ENCODE measurements around the gene GNAZ.

The GNAZ gene

GRCh38 chr22:23084453-23085350 lies 14.4 kb downstream of the GNAZ start:
- intact Hi-C loops (cut with DNase I), result no loop called here
- DNase-seq, result no peak

- intact Hi-C loops (cut with DNase I), result no loop called here
Measured at GRCh38 chr22:23085351-23085671, 15.0 kb downstream of the GNAZ start.

GRCh38 chr22:23085785-23086184 lies 15.5 kb downstream of the GNAZ start:
- intact Hi-C loops (cut with DNase I), result no loop called here
- no peak for DNase-seq

More at GRCh38 chr22:23085351-23085671, 15.0 kb downstream of the GNAZ start:
- DNase-seq, result no peak

- no peak for DNase-seq
- intact Hi-C loops (cut with DNase I), result no loop called here
Measured at GRCh38 chr22:23086263-23086662, 15.9 kb downstream of the GNAZ start.

- intact Hi-C loops (cut with DNase I), result no loop called here
- no peak for DNase-seq
Measured at GRCh38 chr22:23086787-23087186, 16.5 kb downstream of the GNAZ start.

- no peak for DNase-seq
- intact Hi-C loops (cut with DNase I), result no loop called here
Measured at GRCh38 chr22:23088199-23088604, 17.9 kb downstream of the GNAZ start.

GRCh38 chr22:23089010-23089409 lies 18.7 kb downstream of the GNAZ start:
- DNase-seq, result no peak
- intact Hi-C loops (cut with DNase I), result no loop called here

- intact Hi-C loops (cut with DNase I), result no loop called here
- no peak for DNase-seq
Measured at GRCh38 chr22:23089633-23090456, 19.5 kb downstream of the GNAZ start.

GRCh38 chr22:23090457-23090835 lies 20.1 kb downstream of the GNAZ start:
- intact Hi-C loops (cut with DNase I), result no loop called here
- no peak for DNase-seq

GRCh38 chr22:23091760-23092159 lies 21.4 kb downstream of the GNAZ start:
- intact Hi-C loops (cut with DNase I), result no loop called here
- DNase-seq, result no peak

GRCh38 chr22:23092217-23092955 lies 22.1 kb downstream of the GNAZ start:
- intact Hi-C loops (cut with DNase I), result no loop called here
- DNase-seq, result no peak

GRCh38 chr22:23093051-23093788 lies 22.9 kb downstream of the GNAZ start:
- intact Hi-C loops (cut with DNase I), result no loop called here
- DNase-seq, result no peak

- intact Hi-C loops (cut with DNase I), result no loop called here
- no peak for DNase-seq
Measured at GRCh38 chr22:23094260-23094659, 23.9 kb downstream of the GNAZ start.

- intact Hi-C loops (cut with DNase I), result no loop called here
- DNase-seq, result no peak
Measured at GRCh38 chr22:23094695-23095681, 24.7 kb downstream of the GNAZ start.

GRCh38 chr22:23095733-23096342 lies 25.5 kb downstream of the GNAZ start:
- intact Hi-C loops (cut with DNase I), result no loop called here
- DNase-seq, result no peak

GRCh38 chr22:23097412-23098229 lies 27.3 kb downstream of the GNAZ start:
- no peak for DNase-seq
- intact Hi-C loops (cut with DNase I), result no loop called here
